Lung (tissue), 12 donors: ENCODE data around the gene GRIK3. TPM values are rescaled to one million over a fixed set of nuclear protein-coding genes. Genes with fewer than 3 reads are reported as not detected.

Experiments used
- ATAC-seq: fragments of 200-7000 bp; cut with Tn5 transposase; one replicate; pipeline ENCODE4 v1.9.1; 2020; ENCODE audit warnings: moderate number of reproducible peaks; ENCODE audit not compliant: insufficient read depth, low FRiP score
- DNase-seq, 3 donors: peaks; one replicate each; pipeline ENCODE4 v3.0.0-alpha.2; 2013 to 2017
- H3K27ac ChIP-seq, 2 donors: one replicate each; pipeline ENCODE4 v1.5.1; 2013; ENCODE audit warnings: mild to moderate bottlenecking in 2 of 2, moderate library complexity in 2 of 2, control low read depth in 1 of 2, inconsistent platforms in 1 of 2, low read depth in 1 of 2, low read length in 1 of 2
- H3K27me3 ChIP-seq, 3 donors: one replicate each; pipeline ENCODE4 v1.5.1; 2013; ENCODE audit warnings: low read length in 2 of 3; ENCODE audit not compliant: control insufficient read depth in 3 of 3, insufficient read depth in 3 of 3
- H3K36me3 ChIP-seq, 4 donors: one replicate each; pipeline ENCODE4 v1.5.1; 2013; ENCODE audit warnings: low read length in 4 of 4, mild to moderate bottlenecking in 1 of 4, moderate library complexity in 1 of 4; ENCODE audit not compliant: control insufficient read depth in 4 of 4, insufficient read depth in 4 of 4
- H3K4me1 ChIP-seq, 5 donors: one replicate each; pipeline ENCODE4 v1.5.1; 2013; ENCODE audit warnings: low read length in 5 of 5, mild to moderate bottlenecking in 2 of 5, moderate library complexity in 1 of 5; ENCODE audit not compliant: control insufficient read depth in 5 of 5, insufficient read depth in 5 of 5
- H3K4me3 ChIP-seq: one replicate; pipeline ENCODE4 v1.5.1; 2013; ENCODE audit warnings: mild to moderate bottlenecking, control low read depth, moderate library complexity
- H3K9ac ChIP-seq, 2 donors: one replicate each; pipeline ENCODE4 v1.5.1; 2013; ENCODE audit warnings: low read length in 2 of 2, control low read depth in 1 of 2; ENCODE audit not compliant: insufficient read depth in 1 of 2
- H3K9me3 ChIP-seq, 4 donors: one replicate each; pipeline ENCODE4 v1.5.1; 2013; ENCODE audit warnings: low read length in 3 of 4, mild to moderate bottlenecking in 1 of 4, moderate library complexity in 1 of 4; ENCODE audit not compliant: control insufficient read depth in 4 of 4, insufficient read depth in 3 of 4
- WGBS, 2 donors: extraction: QIAGEN DNeasy Blood & Tissue Kit; methylation state at CpG; one replicate each; pipeline ENCODE4 v1.1.7; 2013; 5-methylcytosine and 5-hydroxymethylcytosine counted together
- polyA plus RNA-seq, 2 donors: library from polyadenylated mRNA; stranded (reverse); fragments of 200-250 nt; gene quantifications; one replicate each; pipeline ENCODE4 v1.2.1, GENCODE V29; 2013
- total RNA-seq, 2 donors: library from RNA; depleted of rRNA in 1 of 2; stranded (reverse); fragments of >200 nt in 1 of 2; gene quantifications; one replicate each; pipeline ENCODE4 v1.2.1, GENCODE V29; 2014 to 2021
- TF ChIP-seq, protein P1 (sequence below): IDR thresholded peaks from 2 replicates; pipeline ENCODE4 v1.5.1; 2012; ENCODE audit warnings: mild to moderate bottlenecking; ENCODE audit errors: control extremely low read depth, extremely low read depth
- donor health status: control.
- donor health status: control.
- donor health status: Bipolar disorder and iron deficiency.
- donor health status: healthy.
- donor health status: DM: yes; HTN: yes; CAD: no.

GRIK3 gene
- total and polyA plus RNA-seq, 4 donors, result 0.01 to 0.40 (median 0.07) TPM

DNA sequence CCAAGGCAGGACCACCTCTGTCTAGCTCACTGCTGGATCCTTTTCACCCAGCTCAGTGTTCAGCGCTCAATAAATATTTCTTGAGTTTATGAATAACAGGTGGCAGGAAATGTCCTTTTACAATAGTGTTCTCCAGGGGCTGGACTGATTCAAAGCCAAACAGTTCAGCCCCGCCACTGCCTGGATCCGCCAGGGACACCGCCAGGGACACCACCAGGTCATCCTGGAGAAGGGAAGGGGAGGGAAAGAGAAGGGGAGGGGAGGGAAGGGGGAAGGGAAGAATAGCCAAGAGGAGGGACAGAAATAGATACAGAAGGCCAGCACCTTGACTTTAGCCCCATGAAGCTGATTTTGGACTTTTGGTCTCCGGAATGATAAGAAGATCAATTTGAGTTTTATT, 255.6 kb downstream of the GRIK3 start:
- 46 to 50% methylated on average over 5 of the region's 5 CpGs for WGBS, 2 donors
- no peaks in the 10 kb centered on the region for H3K9me3 ChIP-seq
- H3K27me3 ChIP-seq, result peaks cover 0 to 29% (median 4%) of the 10 kb centered on the region in 3 donors
- H3K27ac ChIP-seq, result no peak overlapping the region
- no peaks in the 10 kb centered on the region for H3K4me1 ChIP-seq
- DNase-seq (peak in 1 of 3 donors; percentile 7), ATAC-seq (no peak)
- no peaks in the 10 kb centered on the region for H3K36me3 ChIP-seq
- TF ChIP-seq, protein P1, sequence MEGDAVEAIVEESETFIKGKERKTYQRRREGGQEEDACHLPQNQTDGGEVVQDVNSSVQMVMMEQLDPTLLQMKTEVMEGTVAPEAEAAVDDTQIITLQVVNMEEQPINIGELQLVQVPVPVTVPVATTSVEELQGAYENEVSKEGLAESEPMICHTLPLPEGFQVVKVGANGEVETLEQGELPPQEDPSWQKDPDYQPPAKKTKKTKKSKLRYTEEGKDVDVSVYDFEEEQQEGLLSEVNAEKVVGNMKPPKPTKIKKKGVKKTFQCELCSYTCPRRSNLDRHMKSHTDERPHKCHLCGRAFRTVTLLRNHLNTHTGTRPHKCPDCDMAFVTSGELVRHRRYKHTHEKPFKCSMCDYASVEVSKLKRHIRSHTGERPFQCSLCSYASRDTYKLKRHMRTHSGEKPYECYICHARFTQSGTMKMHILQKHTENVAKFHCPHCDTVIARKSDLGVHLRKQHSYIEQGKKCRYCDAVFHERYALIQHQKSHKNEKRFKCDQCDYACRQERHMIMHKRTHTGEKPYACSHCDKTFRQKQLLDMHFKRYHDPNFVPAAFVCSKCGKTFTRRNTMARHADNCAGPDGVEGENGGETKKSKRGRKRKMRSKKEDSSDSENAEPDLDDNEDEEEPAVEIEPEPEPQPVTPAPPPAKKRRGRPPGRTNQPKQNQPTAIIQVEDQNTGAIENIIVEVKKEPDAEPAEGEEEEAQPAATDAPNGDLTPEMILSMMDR, result no peak
- no peak overlapping the region for H3K9ac ChIP-seq
- no peak overlapping the region for H3K4me3 ChIP-seq

DNA sequence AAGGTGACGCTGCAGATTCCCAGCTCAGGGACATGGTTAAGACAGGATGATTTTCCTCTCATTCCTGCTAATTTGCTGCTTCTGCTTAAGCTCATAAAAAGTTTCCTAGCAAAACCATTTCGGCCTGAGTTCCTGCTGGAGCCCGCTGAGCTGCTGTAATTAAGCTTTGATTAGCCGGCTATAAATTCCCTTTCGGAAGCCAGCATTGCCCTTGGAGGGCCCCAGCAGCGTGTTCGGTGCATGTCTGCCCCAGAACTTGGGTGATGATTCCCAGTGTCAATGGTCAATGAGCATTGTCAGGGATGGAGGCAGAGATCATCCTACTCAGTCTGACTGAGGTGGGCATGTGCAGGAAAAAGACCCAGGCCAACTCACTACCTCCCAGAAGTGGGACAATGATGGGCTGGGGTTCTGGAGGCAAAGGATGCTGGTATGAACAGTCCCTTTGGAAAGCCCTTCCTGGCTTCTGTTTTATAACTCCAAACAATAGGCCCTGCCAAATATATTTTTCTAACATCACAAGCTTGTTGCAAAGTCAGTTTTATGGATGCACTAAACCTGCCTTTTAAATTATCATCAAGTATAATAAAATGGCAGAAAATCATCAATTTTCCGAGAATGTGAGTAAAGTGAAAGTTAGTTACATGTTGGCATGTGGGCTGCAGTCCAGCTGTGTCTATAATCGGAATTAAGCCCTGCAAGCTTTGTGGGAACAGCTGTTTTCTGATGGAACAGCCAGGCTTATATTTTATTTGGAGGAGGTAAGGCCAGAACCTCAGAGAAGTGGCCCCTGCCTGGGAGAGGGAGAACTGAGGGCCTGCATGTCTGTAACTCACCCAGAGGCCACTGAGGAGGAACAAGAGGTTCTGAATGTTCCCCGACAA, 257.1 kb downstream of the GRIK3 start:
- Histone ChIP-seq H3K9me3 (no peaks in the 10 kb centered on the region), H3K9ac (no peak overlapping the region), H3K4me3 (no peak overlapping the region), H3K27me3 (peaks cover 0 to 37% (median 4%) of the 10 kb centered on the region in 3 donors), H3K4me1 (no peaks in the 10 kb centered on the region), H3K36me3 (no peaks in the 10 kb centered on the region), H3K27ac (no peak overlapping the region)
- TF ChIP-seq, protein P1, result no peak
- no peak for DNase-seq
- WGBS, 2 donors, result 58 to 63% methylated on average over 10 of the region's 10 CpGs
- no peak for ATAC-seq

DNA sequence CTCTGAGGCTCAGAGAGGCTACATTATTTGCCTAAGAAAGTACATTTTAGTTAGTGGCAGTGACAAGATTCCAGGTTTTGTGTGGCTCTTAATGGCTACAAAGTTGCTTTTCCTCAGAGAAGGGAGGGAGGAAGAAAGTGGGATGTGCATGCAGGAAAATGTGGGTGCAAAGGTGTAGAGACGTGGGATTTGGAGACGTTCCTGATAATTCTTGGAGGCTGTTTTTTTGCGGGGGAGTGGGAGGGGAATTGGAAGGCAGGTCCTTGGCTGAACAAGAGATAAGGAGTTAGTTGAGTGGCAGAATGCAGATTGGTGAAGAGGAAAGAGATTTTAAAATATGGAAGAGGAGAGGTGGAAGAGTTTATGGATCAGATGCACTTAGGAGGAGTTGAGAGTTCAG, 258.1 kb downstream of the GRIK3 start:
- peaks cover 0 to 45% (median 11%) of the 10 kb centered on the region in 3 donors for H3K27me3 ChIP-seq

More for the DNA sequence above, 258.1 kb downstream of the GRIK3 start:
- ATAC-seq (no peak), DNase-seq (no peak)
- no peak overlapping the region for H3K27ac ChIP-seq
- no peak overlapping the region for H3K4me3 ChIP-seq
- no peaks in the 10 kb centered on the region for H3K4me1 ChIP-seq
- TF ChIP-seq, protein P1, result no peak
- no peaks in the 10 kb centered on the region for H3K36me3 ChIP-seq
- 49 to 53% methylated on average over 3 of the region's 3 CpGs for WGBS, 2 donors
- no peaks in the 10 kb centered on the region for H3K9me3 ChIP-seq
- no peak overlapping the region for H3K9ac ChIP-seq
